Measurements from ENCODE around the gene LRRC27. TPM values are rescaled to one million over a fixed set of nuclear protein-coding genes. Genes with fewer than 3 reads are reported as not detected.
"Not testable (repeated sequence)": the region's sequence is repeated elsewhere in the genome, so short reads cannot be mapped to it uniquely, and the experiment has no call there.

The LRRC27 gene
- total RNA-seq, 4 donors from 2014 or later = 5.1 to 22.3 (median 18.5) TPM

DNA sequence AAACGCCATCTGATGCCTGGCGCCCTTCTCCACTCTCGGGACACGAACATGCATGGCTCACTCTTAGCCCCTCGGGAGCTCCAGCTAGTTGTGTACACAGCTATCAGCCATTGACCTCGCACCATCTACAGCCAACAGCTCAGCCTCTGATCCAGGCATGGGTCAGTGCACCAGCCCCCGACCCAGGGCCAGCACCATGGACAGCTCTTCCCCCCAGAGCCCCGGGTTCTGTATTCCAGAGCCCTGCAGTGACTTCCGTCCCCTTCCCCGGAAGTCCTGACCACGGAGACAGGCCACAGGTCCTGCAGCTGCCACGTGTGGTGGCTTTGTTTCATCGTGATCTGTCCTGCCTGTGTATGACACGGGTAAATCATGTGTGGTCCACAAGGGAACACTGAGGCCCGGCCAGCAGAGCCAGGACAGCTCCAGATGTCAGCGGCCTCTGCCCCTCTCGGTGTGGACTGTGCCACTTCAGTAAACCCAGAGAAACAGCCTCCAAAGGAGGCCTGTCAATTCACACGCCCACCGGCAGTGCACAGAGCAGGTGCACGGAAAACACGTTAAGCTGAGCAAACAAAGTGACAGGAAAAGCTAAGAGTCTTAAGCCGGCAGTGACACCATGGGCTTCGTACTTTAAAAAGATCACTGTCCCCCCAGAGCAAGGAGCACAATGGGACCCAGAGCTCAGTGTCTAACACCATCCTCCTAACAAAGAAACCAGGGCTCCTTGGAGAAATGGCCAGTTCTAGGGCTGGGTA is 37.3 kb upstream of the LRRC27 start:
- Histone ChIP-seq H3K9me3 (no peaks in the 10 kb centered on the region), H3K27ac (no peak overlapping the region), H3K36me3 (no peaks in the 10 kb centered on the region), H3K4me3 (no peak overlapping the region), H3K27me3 (no peaks in the 10 kb centered on the region), H3K4me1 (no peaks in the 10 kb centered on the region)
- TF ChIP-seq POLR2A (IDR thresholded peaks at IDR 0.05) = no peak
- TF ChIP-seq CTCF (IDR thresholded peaks at IDR 0.05) = no peak
- DNase-seq = peak in 2 of 3 donors; percentile 24 to 34

GRCh38 chr10:132295481-132295880 is 36.5 kb upstream of the LRRC27 start:
- H3K27ac ChIP-seq, H3K4me3 ChIP-seq, H3K36me3 ChIP-seq, H3K4me1 ChIP-seq, H3K9me3 ChIP-seq, H3K27me3 ChIP-seq: not testable (repeated sequence)
- peak in 1 of 3 donors; percentile 13 for DNase-seq

DNA sequence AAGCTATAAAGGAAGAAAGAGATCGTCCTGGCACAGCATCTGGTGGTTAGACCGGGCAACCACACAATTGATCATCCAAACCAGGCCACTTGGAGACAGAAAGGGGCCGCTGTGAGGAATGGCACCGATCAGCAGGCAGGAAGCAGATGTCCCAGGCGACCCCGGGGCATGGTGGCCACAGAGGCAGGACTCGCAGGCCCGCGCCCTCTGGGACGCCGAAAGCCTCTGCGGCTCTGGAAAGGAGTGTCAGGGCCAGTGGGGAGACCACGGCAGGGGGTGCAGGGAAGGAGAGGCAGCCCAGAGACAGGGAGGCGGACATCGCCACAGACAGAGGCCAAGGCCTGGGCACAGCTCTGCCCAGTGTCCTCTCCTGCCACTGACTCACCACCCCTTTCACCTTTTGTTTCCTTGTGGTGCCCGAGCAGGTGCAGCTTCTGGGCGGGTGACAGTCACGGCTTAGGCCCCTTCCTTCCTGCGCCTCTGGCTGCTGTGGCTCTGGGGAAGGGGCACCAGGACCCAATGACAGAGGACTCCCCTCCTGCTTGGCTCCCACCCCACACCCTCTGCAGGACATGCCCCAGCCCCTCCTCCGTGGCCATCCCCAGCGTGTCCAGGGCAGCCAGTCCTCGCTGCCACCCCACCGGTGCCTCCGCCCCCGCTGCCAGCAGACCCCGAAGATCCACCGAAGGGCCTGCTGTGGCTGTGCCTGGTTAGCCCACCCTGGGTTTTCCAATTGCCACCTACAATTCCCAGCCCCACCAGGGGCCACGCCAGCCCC is 35.1 kb upstream of the LRRC27 start:
- TF ChIP-seq CTCF (IDR thresholded peaks at IDR 0.05) (no peak), POLR2A (IDR thresholded peaks at IDR 0.05) (no peak)
- Histone ChIP-seq H3K27ac (no peak overlapping the region), H3K4me1 (no peaks in the 10 kb centered on the region)

DNA sequence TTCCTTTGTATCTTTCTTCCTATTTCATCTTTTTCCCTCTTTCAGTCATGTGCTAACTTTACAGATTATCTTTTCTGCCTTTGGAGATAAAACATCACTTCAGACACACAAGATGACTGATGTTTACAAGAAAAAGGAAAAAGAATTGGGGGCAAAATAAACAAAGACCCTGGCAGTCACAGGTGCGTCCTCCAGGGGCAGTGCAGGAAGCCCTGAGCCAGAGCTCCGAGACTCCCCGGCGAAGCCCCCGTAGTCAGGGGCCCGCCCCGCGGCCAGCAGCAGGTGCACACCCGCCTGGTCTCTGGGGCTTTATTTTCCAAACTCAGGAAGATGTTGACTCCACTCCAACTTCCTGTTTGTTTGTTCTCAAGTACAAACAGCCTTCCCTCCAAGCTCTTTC is 34.5 kb upstream of the LRRC27 start:
- Histone ChIP-seq H3K4me1 (no peaks in the 10 kb centered on the region), H3K27ac (no peak overlapping the region), H3K9me3 (no peaks in the 10 kb centered on the region), H3K4me3 (no peak overlapping the region), H3K36me3 (no peaks in the 10 kb centered on the region), H3K27me3 (no peaks in the 10 kb centered on the region)
- no peak for TF ChIP-seq CTCF (IDR thresholded peaks at IDR 0.05)
- no peak for TF ChIP-seq POLR2A (IDR thresholded peaks at IDR 0.05)
- DNase-seq = peak in 2 of 3 donors; percentile 23 to 24

More for the DNA sequence above, 35.1 kb upstream of the LRRC27 start:
- peak in 2 of 3 donors; percentile 42 to 44 for DNase-seq
- Histone ChIP-seq H3K27me3 (no peaks in the 10 kb centered on the region), H3K9me3 (no peaks in the 10 kb centered on the region), H3K36me3 (no peaks in the 10 kb centered on the region), H3K4me3 (no peak overlapping the region)

GRCh38 chr10:132298038-132298881 is 33.7 kb upstream of the LRRC27 start:
- no peaks in the 10 kb centered on the region for H3K27me3 ChIP-seq
- no peaks in the 10 kb centered on the region for H3K4me1 ChIP-seq
- H3K36me3 ChIP-seq = no peaks in the 10 kb centered on the region
- H3K27ac ChIP-seq = no peak overlapping the region
- no peak overlapping the region for H3K4me3 ChIP-seq
- DNase-seq = peak in 2 of 3 donors; percentile 34 to 43
- TF ChIP-seq CTCF (IDR thresholded peaks at IDR 0.05) (no peak), POLR2A (IDR thresholded peaks at IDR 0.05) (no peak)
- no peaks in the 10 kb centered on the region for H3K9me3 ChIP-seq

All from Peyer's patch (tissue), 4 donors.